Thoracic aorta (tissue), 2 donors: ENCODE results near the gene HOXA2. TPM values are rescaled to one million over a fixed set of nuclear protein-coding genes. Genes with fewer than 3 reads are reported as not detected.

ENCODE experiments used
- ATAC-seq: fragments of 150-250 bp; one replicate; pipeline ENCODE4 v1.8.0; 2017; ENCODE audit warnings: low read depth; ENCODE audit not compliant: insufficient number of reproducible peaks, low FRiP score
- DNase-seq: peaks from one replicate; pipeline ENCODE4 v3.0.0-alpha.2; 2020; ENCODE audit warnings: low spot score
- H3K27ac ChIP-seq, 2 donors: fragments of 200-600 bp; sonication (generic); 1 replicate in 1 of 2; 2 replicates in 1 of 2; pipeline ENCODE4 v1.5.1; 2016; ENCODE audit warnings: mild to moderate bottlenecking in 2 of 2, moderate library complexity in 2 of 2
- H3K27me3 ChIP-seq: fragments of 200-600 bp; sonication (generic); replicated peaks from 2 replicates; pipeline ENCODE4 v1.6.0; 2016; ENCODE audit warnings: mild to moderate bottlenecking; ENCODE audit not compliant: insufficient read depth
- H3K36me3 ChIP-seq: fragments of 200-600 bp; sonication (generic); one replicate; pipeline ENCODE4 v1.5.1; 2016
- H3K4me1 ChIP-seq, 2 donors: fragments of 200-600 bp; sonication (generic); 1 replicate in 1 of 2; 2 replicates in 1 of 2; pipeline versions ENCODE4 v1.5.1 to v1.6.0; 2016; ENCODE audit warnings: low read depth in 2 of 2, mild to moderate bottlenecking in 1 of 2; ENCODE audit not compliant: control insufficient read depth in 1 of 2
- H3K4me3 ChIP-seq: fragments of 200-600 bp; sonication (generic); 2 replicates; pipeline ENCODE4 v1.5.1; 2016; ENCODE audit warnings: mild to moderate bottlenecking
- H3K9me3 ChIP-seq: fragments of 200-600 bp; sonication (generic); 2 replicates; pipeline ENCODE4 v1.5.1; 2016
- CTCF ChIP-seq: fragments of 200-600 bp; sonication (generic); IDR thresholded peaks from one replicate; pipeline ENCODE4 v1.5.1; 2019; ENCODE audit warnings: antibody characterized with exemption
- total RNA-seq, 2 donors: library from RNA; depleted of rRNA; stranded (reverse); fragments of >200 nt; gene quantifications; one replicate each; pipeline versions ENCODE4 v1.1.0 to v1.2.3, GENCODE V29; 2016

Gene HOXA2
- total RNA-seq, 2 donors from 2014 or later, result 3.4 to 4.6 TPM

GRCh38 chr7:27140126-27140857, 37.8 kb upstream of the HOXA2 start:
- ATAC-seq, result no peak
- peak overlapping the region; percentile 48 for H3K4me3 ChIP-seq
- H3K27me3 ChIP-seq, result no peaks in the 10 kb centered on the region
- peaks cover 9% of the 10 kb centered on the region for H3K36me3 ChIP-seq
- H3K4me1 ChIP-seq, result peaks cover 7 to 33% of the 10 kb centered on the region in 2 donors
- no peaks in the 10 kb centered on the region for H3K9me3 ChIP-seq
- peak overlapping the region; percentile 66 to 95 for H3K27ac ChIP-seq
- TF ChIP-seq CTCF, result no peak
- DNase-seq, result no peak

- no peak for TF ChIP-seq CTCF
- ATAC-seq (no peak), DNase-seq (no peak)
- Histone ChIP-seq H3K4me3 (peak overlapping the region; percentile 48), H3K9me3 (no peaks in the 10 kb centered on the region), H3K4me1 (peaks cover 7 to 33% of the 10 kb centered on the region in 2 donors), H3K27ac (peak overlapping the region; percentile 66 to 95), H3K27me3 (no peaks in the 10 kb centered on the region), H3K36me3 (peaks cover 3% of the 10 kb centered on the region)
These were observed 37.0 kb upstream of the HOXA2 start for GRCh38 chr7:27139334-27140125.

GRCh38 chr7:27138985-27139333, 36.5 kb upstream of the HOXA2 start:
- DNase-seq (no peak), ATAC-seq (no peak)
- no peaks in the 10 kb centered on the region for H3K27me3 ChIP-seq
- TF ChIP-seq CTCF, result no peak
- peak overlapping the region; percentile 48 for H3K4me3 ChIP-seq
- H3K27ac ChIP-seq, result peak overlapping the region; percentile 66 to 95
- H3K4me1 ChIP-seq, result peaks cover 7 to 33% of the 10 kb centered on the region in 2 donors
- H3K9me3 ChIP-seq, result no peaks in the 10 kb centered on the region
- H3K36me3 ChIP-seq, result peaks cover 3% of the 10 kb centered on the region

- DNase-seq, result no peak
- ATAC-seq, result no peak
- Histone ChIP-seq H3K27me3 (no peaks in the 10 kb centered on the region), H3K4me1 (peaks cover 7 to 33% of the 10 kb centered on the region in 2 donors), H3K4me3 (peak overlapping the region; percentile 48), H3K9me3 (no peaks in the 10 kb centered on the region), H3K36me3 (peaks cover 3% of the 10 kb centered on the region), H3K27ac (peak overlapping the region; percentile 66 to 95)
- TF ChIP-seq CTCF, result no peak
These were observed 36.0 kb upstream of the HOXA2 start for GRCh38 chr7:27138472-27138871.

- H3K4me3 ChIP-seq, result no peak overlapping the region
- no peak for ATAC-seq
These were observed 35.3 kb upstream of the HOXA2 start for GRCh38 chr7:27137640-27138315.

More at GRCh38 chr7:27137640-27138315, 35.3 kb upstream of the HOXA2 start:
- no peaks in the 10 kb centered on the region for H3K27me3 ChIP-seq
- H3K27ac ChIP-seq, result peak overlapping the region; percentile 66 to 95
- no peak for TF ChIP-seq CTCF
- no peaks in the 10 kb centered on the region for H3K9me3 ChIP-seq
- peaks cover 3% of the 10 kb centered on the region for H3K36me3 ChIP-seq
- peaks cover 7 to 33% of the 10 kb centered on the region in 2 donors for H3K4me1 ChIP-seq
- no peak for DNase-seq
